Left ventricle myocardium inferior (tissue), 1 donor: Measurements from ENCODE around the gene HLA-DMA. TPM values are rescaled to one million over a fixed set of nuclear protein-coding genes. Genes with fewer than 3 reads are reported as not detected.
A peak's percentile ranks its signal among the peaks of the same experiment; 100 is the strongest.

Experiments used
- DNase-seq: peaks from one replicate; pipeline ENCODE4 v3.0.0-alpha.2; 2020
- H3K27ac ChIP-seq: fragments of 200-600 bp; replicated peaks from 2 replicates; pipeline ENCODE4 v1.8.0; 2021
- H3K27me3 ChIP-seq: fragments of 200-600 bp; 2 replicates; pipeline ENCODE4 v1.8.0; 2021; ENCODE audit warnings: low read depth
- H3K36me3 ChIP-seq: fragments of 200-600 bp; 2 replicates; pipeline ENCODE4 v1.8.0; 2021
- H3K4me1 ChIP-seq: fragments of 200-600 bp; 2 replicates; pipeline ENCODE4 v1.8.0; 2021
- H3K4me3 ChIP-seq: fragments of 200-600 bp; 2 replicates; pipeline ENCODE4 v1.8.0; 2021; ENCODE audit warnings: mild to moderate bottlenecking, moderate library complexity
- H3K9me3 ChIP-seq: fragments of 200-600 bp; replicated peaks from 2 replicates; pipeline ENCODE4 v1.8.0; 2021
- CTCF ChIP-seq: fragments of 200-600 bp; IDR thresholded peaks from 2 replicates; pipeline ENCODE4 v1.8.0; 2021; ENCODE audit warnings: antibody characterized with exemption, mild to moderate bottlenecking, borderline replicate concordance
- intact Hi-C: fragments of 100-400 bp; cut with micrococcal nuclease; formaldehyde crosslinking; loops from one replicate; pipeline ENCODE4 v1.11.0; 2022
- total RNA-seq: library from RNA; stranded (reverse); fragmentation: NEBNext Ultra II Directional; extraction: Animal tissue kit (Norgen Biotek cat#: 25700); gene quantifications from one replicate; pipeline ENCODE4 v1.2.1, GENCODE V29; 2021
- donor health status: DM: no; HTN: yes; CAD: no; lungs with severe emphysema.

Gene HLA-DMA
- total RNA-seq, 1 donor from 2014 or later: 15.8 TPM

GRCh38 chr6:32956176-32956575 is 3.3 kb upstream of the HLA-DMA start:
- Histone ChIP-seq H3K9me3 (no peaks in the 10 kb centered on the region), H3K4me3 (no peak overlapping the region), H3K36me3 (no peaks in the 10 kb centered on the region), H3K4me1 (peaks cover 22% of the 10 kb centered on the region), H3K27ac (no peak overlapping the region), H3K27me3 (no peaks in the 10 kb centered on the region)
- intact Hi-C loops: no loop called here
- DNase-seq: no peak
- no peak for TF ChIP-seq CTCF

- Histone ChIP-seq H3K36me3 (no peaks in the 10 kb centered on the region), H3K27ac (no peak overlapping the region), H3K9me3 (no peaks in the 10 kb centered on the region), H3K4me1 (peaks cover 22% of the 10 kb centered on the region), H3K27me3 (no peaks in the 10 kb centered on the region), H3K4me3 (no peak overlapping the region)
- intact Hi-C loops: no loop called here
- DNase-seq: no peak
- TF ChIP-seq CTCF: no peak
Measured at GRCh38 chr6:32954986-32955802, 2.3 kb upstream of the HLA-DMA start.

GRCh38 chr6:32954267-32954666 is 1.4 kb upstream of the HLA-DMA start:
- H3K4me1 ChIP-seq: peaks cover 22% of the 10 kb centered on the region
- intact Hi-C loops: no loop called here
- no peaks in the 10 kb centered on the region for H3K36me3 ChIP-seq
- H3K27ac ChIP-seq: no peak overlapping the region
- DNase-seq: no peak
- no peak for TF ChIP-seq CTCF
- H3K27me3 ChIP-seq: no peaks in the 10 kb centered on the region
- H3K9me3 ChIP-seq: no peaks in the 10 kb centered on the region
- H3K4me3 ChIP-seq: no peak overlapping the region

GRCh38 chr6:32953775-32954174 is 878 bp upstream of the HLA-DMA start:
- Histone ChIP-seq H3K4me1 (peaks cover 22% of the 10 kb centered on the region), H3K27ac (peak overlapping the region; percentile 86), H3K4me3 (no peak overlapping the region), H3K36me3 (no peaks in the 10 kb centered on the region), H3K9me3 (no peaks in the 10 kb centered on the region), H3K27me3 (no peaks in the 10 kb centered on the region)
- intact Hi-C loops: no loop called here
- no peak for DNase-seq
- no peak for TF ChIP-seq CTCF

GRCh38 chr6:32950449-32950848 is 2.4 kb downstream of the HLA-DMA start:
- Histone ChIP-seq H3K36me3 (no peaks in the 10 kb centered on the region), H3K4me1 (peaks cover 22% of the 10 kb centered on the region), H3K27me3 (no peaks in the 10 kb centered on the region), H3K9me3 (peaks cover 8% of the 10 kb centered on the region), H3K27ac (no peak overlapping the region), H3K4me3 (no peak overlapping the region)
- no peak for TF ChIP-seq CTCF
- no peak for DNase-seq
- intact Hi-C loops: no loop called here
